H1 (cell line): ENCODE data around the gene GALT. TPM values are rescaled to one million over a fixed set of nuclear protein-coding genes. Genes with fewer than 3 reads are reported as not detected.

Experiments
- RXRA ChIP-seq: IDR thresholded peaks from 2 replicates; pipeline ENCODE4 v1.6.1; 2011; ENCODE audit warnings: low read depth, mild to moderate bottlenecking, low read length, moderate library complexity; ENCODE audit not compliant: insufficient read depth
- TBP ChIP-seq: IDR thresholded peaks from 2 replicates; pipeline ENCODE4 v1.6.1; 2011; ENCODE audit warnings: low read depth, low read length, improper control_type of control experiment
- polyA plus RNA-seq, 7 experiments: library from polyadenylated mRNA; depleted of rRNA in 3 of 7; stranded (reverse) in 5 of 7; unstranded in 2 of 7; fragments of >200 nt in 5 of 7; fragments of 200-250 nt in 2 of 7; gene quantifications; 1 replicate in 5 of 7; 2 replicates in 1 of 7; 4 replicates in 1 of 7; pipeline versions ENCODE4 v1.2.1 to v1.2.3, GENCODE V29; 2011 to 2013; ENCODE audit warnings: missing spikeins in 2 of 7, mixed read lengths in 2 of 7
- total RNA-seq: library from RNA; stranded (reverse); fragmentation: NEBNext Ultra II Directional; extraction: Animal tissue kit (Norgen Biotek cat#: 25700); gene quantifications from 2 replicates; pipeline ENCODE4 v1.2.1, GENCODE V29; 2021
- TF ChIP-seq, protein P1 (sequence below): IDR thresholded peaks from 2 replicates; pipeline ENCODE4 v1.6.1; 2011; ENCODE audit warnings: low read length, improper control_type of control experiment

The GALT gene
- total and polyA plus RNA-seq, 2 of the 8 experiments (the other 6 are each of a cell fraction or from before 2014, with no cell fraction given), result 21.9 to 50.6 TPM

DNA sequence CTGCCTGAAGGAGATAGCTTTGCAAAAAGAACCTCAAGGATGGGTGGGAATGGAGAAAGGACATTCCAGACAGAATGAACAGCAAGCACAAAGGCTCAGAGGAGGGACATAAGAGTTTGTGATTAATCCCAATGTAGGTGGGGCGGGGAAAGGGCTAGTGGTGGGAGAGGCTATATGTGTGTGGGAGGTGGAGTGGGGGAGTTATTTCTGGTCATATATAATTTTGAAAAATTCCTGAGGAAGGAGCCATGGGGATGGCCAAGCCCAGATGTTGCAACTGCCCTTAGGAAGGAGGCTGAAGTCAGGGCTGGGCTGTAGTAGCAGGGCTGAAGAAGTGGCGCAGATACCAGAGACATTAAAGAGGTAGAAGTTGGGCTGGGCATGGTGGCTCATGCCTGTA is 29.4 kb downstream of the GALT start (continued):
- TF ChIP-seq, protein P1, sequence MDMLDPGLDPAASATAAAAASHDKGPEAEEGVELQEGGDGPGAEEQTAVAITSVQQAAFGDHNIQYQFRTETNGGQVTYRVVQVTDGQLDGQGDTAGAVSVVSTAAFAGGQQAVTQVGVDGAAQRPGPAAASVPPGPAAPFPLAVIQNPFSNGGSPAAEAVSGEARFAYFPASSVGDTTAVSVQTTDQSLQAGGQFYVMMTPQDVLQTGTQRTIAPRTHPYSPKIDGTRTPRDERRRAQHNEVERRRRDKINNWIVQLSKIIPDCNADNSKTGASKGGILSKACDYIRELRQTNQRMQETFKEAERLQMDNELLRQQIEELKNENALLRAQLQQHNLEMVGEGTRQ, result no peak
- no peak for TF ChIP-seq TBP
- no peak for TF ChIP-seq RXRA
- TF ChIP-seq, all 59 proteins: peak for 0
